Activated CD4-positive, alpha-beta T cell treated with anti-CD3 and anti-CD28 coated beads, Interleukin-2, amount 50 U/mL, for 48 hours (primary cell): ENCODE measurements around the gene POLR1G.
"Not testable (repeated sequence)": the region's sequence is repeated elsewhere in the genome, so short reads cannot be mapped to it uniquely, and the experiment has no call there.

Experiments used
- DNase-seq, 2 experiments: peaks; one replicate each; pipeline ENCODE4 v3.0.0-alpha.2; 2020

Gene POLR1G

DNA sequence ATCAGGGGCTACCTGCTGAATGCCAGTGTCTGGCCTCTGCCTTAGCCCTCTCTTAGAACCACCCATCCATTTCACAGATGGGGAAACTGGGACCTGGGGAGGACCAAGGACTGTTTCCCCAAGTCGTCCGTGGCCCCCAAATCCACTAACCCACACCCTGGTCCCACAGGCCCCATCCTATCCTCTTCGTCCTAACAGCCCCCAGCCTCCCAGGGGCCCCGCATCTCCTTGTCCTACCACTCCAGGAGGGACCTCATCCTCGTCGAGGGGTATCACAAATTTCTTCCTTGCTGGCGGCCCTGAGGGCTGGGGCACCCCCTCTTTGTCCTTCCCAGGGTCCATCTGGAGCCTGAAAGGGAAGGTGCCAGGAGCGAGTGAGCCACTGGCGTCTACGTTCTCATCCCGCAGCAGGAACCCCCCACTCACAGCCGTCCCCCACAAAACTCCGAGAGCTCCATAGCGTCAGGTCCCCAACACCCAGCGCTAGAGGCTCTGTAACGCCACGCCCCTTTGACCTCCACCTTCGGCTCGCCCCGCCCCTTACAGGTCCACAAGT lies 16.7 kb downstream of the POLR1G start:
- DNase-seq = no peak

DNA sequence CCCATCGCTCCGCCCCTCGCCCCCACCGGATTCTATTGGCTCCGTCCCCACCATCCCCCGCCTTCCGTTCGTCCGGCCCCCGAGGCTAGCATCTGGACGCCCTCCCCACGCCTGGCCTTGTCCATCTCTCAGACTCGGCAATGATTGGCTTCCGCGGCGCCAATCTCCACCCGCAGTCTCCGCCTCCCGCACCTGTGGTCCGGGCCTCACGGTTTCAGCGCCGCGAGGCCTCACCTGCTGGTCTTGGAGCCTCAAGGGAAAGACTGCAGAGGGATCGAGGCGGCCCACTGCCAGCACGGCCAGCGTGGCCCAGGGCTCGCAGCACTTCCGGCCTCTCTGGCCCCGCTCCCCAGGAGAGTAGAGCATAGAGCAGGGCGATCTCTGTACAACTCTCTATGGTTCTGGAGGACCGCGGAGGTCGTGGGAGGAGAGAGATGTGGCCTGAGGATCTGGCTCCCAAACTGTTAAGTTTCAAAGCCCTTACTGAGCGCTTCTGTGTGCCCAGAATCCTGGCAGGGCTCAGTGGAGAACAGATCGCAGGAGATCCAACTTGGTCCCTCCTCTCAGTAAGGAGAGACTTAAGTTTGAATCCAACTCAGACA lies 17.2 kb downstream of the POLR1G start, which contains the start of gene ERCC1:
Gene ERCC1, minus strand, starts transcription at position 329 of the 602 bp plus-strand sequence. CDS start 543 bp downstream, outside the sequence.
- DNase-seq = peak; percentile 96 to 97

DNA sequence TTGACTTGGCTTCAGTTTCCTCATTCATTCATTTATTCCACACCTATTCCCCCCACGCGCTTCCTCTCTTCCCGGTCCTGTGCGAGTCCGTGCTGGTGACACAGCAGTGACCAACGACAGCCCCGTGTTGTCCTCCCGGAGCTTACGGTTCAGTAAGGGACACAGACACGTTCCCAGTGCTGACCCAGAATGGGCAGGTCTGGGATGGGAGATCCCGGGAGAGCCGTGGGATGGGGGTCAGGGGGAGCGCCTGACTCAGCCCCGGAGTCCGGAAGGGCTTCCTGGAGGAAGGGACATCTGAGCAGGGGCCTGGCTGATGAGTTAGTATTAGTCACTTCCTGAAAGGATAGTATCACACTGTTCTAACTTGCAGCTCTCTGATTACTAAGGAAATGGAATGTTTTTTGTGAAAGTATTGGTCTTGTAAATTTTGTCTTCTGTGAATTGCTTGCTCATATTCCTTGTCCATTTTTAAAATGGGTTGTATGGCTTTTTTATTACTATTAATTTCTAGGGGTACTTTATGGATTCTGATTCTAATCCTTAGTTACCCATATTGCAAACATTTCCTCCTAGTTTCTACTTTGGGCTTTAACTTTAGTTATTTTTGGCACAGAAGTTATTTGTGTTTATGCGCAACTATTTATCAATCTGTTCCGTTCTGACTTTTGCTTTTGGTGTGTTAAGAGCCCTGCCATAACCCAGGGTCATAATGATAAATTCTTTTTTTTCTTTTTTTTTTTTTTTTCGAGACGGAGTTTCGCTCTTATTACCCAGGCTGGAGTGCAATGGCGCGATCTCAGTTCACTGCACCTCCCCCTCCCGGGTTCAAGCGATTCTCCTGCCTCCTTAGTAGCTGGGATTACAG lies 18.0 kb downstream of the POLR1G start:
- peak; percentile 54 to 60 for DNase-seq

DNA sequence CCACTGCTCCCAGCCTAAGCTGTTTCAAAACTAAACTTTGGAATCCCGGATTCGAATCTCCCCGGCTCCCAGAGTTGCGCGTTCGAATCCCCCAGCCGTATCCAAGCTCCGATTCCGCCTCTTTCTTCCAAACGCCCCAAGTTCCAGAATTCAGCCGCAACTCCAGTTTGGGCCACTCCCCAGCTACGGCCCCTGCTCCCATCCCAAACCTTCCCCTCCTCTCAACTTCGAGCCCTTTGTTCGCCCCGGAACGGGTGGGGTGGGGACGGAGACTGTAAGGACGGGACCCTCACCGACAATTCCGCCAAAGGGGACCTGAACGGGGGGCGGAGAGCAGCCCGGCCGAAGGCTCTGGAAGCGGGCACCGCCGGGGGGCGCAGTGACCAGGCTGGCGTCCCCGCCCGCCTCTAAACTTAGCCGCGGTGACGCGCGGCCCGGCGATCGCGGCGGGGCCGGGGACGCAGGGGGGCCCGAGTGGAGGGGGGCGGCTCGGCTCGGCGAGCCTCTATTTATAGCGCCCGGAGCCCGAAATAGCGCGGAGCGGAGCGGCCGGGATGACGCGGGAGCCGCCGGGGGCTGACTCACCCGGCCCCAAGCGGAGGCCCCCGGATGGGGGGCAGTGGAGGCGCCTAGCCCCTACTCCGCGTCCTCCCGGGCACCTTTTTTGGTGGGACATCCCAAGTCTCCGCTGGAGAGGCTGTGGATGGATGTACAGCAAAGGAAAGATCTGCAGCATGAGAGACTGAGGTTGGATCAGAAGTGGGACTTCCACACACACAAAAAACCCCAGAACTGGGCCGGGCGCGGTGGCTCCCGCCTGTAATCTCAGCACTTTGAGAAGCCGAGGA lies 22.2 kb downstream of the POLR1G start:
- DNase-seq = peak in 1 of 2 experiments; percentile 26

DNA sequence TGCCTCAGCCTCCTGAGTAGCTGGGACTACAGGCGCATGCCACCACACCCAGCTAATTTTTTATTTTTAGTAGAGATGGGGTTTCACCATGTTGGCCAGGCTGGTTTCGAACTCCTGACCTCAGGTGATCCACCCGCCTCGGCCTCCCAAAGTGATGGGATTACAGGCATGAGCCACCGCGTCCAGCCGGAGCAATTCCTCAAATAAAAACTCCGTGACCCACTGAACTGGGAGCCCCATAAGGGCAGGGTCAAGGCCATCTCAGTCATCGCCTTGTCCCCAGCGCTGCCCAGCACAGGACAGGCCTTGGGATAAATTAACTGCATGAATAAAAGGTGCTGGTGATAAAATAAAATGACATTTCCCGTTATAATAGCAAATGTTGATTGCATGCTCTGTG lies 23.5 kb downstream of the POLR1G start:
- not testable (repeated sequence) for DNase-seq

DNA sequence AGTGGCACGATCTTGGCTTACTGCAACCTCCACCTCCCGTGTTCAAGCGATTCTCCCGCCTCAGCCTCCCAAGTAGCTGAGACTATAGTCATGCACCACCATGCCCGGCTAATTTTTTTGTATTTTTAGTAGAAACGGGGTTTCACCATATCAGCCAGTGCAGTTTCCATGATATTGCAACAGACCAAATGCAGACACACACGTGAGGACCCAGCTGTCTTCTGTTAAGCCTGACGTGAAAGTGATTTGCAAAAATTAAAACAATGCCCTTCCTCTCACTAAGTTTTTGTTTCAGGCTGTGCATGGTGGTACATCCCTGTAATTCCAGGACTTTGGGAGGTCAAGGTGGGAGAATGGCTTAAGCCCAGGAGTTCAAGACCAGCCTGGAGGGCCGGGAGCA lies 24.6 kb downstream of the POLR1G start:
- DNase-seq = not testable (repeated sequence)

DNA sequence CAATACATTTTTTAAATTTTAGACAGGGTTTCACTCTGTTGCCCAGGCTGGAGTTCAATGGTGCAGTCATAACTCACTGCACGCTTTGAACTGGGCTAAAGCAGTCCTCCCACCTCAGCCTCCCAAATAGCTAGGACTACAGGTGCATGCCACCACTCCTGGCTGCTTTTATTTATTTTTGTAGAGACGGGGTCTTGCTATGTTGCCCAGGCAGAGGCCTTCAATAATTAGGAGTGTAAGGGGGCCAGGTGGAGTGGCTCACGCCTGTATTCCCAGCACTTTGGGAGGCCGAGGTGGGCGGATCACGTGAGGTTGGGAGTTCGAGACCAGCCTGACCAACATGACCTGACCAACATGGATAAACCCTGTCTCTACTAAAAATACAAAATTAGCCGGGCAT lies 26.1 kb downstream of the POLR1G start:
- not testable (repeated sequence) for DNase-seq

DNA sequence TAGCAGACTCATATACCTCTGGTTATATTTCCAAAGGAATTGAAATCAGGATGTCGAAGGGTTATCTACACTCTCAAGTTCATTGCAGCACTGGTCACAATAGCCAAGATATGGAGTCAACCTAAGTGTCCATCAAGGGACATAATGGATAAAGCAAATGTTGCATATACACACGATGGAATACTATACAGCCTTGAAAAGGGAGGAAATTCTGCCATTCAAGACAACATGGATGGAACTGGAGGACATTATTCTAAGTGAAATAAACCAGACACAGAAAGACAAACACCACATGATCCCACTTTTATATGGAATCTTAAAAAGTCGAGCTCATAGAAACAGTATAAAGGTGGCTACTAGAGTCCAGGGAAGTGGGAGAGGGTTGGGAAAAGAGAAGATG lies 30.9 kb downstream of the POLR1G start:
- DNase-seq = no peak

DNA sequence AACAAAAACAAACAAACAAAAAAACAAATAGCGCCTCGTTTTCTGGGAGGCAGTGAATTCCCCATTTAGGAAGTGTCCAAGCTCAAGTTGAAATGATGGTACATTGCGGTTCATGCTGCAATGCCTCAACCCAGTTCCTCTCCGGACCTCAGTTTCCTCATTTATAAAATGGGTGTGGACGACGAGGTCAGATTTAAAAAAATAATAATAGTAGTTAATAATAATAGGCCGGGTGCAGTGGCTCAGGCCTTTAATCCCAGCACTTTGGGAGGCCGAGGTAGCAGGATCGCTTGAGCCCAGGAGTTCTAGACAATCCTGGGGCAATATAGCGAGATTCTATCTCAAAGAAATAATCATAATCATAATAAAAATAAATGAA lies 32.7 kb downstream of the POLR1G start:
- no peak for DNase-seq

DNA sequence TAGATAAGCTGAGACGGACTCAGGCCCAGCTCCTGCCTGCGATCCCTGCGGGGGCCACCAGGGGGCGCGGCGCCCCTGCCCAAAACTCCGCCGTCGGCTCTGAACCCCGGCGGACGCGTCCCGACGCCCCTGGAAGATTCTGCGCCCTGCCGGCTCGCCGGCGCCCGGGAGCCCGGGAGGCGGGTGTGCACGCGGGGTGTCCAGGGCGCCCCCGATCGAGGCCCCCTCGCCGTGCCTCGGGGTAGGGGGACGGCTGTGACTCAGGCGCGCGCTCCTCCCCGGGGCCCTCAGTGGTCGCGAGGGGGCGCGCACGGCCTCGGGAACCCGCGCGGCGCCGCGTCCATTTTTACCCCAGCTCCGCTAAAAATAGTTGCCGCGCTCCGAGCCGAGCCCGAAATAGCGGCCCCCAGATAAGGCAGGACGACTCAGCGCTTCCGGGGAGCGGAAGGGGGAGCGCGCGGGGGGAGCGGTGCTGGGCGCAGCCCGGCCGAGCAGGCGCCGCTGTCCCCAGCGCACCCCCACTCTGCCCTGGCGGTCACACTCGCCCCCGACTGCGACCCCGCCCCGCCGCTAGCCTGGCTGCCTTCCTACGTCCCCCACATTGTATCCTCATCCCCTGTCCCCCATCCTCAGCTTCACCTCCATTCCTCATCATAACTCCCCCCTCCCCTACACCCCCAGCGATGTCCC lies 33.3 kb downstream of the POLR1G start:
- DNase-seq = peak; percentile 81 to 85

DNA sequence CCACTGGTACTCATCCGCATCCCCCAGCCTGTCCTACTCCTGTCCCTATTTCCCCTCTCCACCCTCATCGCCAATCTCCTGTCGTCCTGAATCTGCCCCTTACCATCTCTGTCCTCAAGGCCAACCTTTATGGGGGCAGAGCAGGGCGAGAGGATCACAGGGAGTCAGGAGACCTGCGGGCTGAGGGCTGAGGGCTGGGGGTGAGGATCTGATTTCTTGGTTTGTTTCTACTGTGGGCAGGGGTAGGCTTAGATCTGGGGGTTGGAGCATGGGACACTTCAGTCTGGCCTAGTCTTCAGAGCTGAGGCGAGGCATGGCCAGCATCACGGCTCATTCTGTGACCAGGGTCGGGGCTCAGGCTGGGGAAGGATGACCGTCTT lies 33.8 kb downstream of the POLR1G start:
- no peak for DNase-seq

DNA sequence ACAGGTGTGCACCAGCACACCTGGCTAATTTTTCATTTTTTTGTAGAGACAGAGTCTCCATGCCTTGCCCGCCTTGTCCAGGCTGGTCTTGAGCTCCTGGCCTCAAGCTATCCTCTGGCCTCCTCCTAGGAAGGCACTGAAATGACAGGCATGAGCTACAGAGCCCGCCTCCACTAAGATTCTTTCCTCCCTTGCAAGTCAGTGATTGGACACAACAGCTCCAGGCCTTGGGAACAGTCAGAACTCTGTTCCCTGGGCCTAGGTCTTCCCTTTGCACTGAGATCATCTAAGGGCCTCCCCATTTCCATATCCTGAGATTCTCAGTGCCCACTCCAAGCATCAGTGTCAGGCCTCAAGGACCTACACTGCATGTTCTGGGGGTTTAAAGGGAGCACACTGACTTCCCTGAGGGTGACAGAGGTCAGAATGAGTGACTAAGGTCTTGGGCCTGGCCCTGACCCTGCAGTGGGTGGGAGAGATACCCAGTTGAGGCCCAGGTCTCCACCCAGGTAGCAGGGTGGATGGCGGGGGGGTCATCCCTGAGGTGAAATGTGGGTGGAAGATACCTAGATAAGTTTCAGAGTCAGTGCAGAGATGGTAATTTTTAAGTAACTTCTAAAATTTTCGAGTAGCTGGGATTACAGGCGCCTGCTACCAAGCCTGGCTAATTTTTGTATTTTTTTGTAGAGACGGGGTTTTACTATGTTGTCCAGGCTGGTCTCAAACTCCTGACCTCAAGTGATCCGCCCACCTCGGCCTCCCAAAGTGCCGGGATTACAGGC lies 34.6 kb downstream of the POLR1G start:
- DNase-seq = no peak

DNA sequence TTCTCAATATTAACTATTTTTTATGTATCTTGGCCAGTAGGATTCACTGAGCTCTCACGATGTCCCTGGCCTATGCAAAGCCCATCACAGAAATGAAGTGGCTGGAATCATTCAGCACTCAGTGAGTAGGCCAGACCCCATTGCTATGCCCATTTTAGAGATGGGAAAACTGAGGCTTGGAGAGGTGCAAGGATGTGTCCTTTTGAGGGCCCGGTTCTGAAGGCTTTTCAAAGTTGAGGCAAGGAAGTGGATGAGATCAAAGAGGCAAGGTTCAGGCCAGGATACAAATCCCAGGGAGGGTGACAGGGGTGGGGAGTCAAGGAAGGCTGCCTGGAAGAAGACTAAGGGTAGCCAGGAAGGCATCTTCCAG lies 35.9 kb downstream of the POLR1G start:
- no peak for DNase-seq

DNA sequence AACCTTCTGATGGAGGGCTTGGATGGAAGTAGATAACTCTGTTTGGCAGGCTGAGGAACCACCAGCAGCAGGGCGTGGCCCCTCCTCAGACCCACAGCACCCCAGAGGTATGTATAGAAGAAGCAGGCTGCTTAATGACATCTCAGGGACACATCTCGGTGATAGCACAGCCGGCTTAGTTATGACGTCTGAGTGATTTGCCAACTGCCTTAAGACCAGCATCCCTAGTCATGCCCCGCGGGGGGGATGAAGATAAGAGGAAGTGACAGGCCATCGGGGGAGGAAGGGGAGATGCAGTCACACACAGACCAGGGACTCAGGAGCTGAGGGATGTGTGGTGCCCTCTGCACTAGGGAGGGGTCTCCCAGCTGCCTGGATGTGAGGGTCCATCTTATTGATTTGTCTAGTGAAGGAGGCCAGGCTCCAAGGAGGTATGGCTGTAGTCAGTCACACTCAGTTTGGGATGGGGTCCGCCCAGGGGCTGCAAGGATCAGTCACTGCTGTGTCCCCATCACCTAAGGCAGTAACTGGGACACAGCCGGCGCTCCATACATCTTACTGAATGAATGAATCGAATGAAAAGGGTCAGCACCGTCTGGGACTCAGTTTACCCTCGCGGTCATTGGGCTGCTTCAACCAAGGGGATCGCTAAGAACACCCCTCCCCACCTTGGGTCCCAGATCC lies 36.5 kb downstream of the POLR1G start:
- DNase-seq = peak in 1 of 2 experiments; percentile 43

DNA sequence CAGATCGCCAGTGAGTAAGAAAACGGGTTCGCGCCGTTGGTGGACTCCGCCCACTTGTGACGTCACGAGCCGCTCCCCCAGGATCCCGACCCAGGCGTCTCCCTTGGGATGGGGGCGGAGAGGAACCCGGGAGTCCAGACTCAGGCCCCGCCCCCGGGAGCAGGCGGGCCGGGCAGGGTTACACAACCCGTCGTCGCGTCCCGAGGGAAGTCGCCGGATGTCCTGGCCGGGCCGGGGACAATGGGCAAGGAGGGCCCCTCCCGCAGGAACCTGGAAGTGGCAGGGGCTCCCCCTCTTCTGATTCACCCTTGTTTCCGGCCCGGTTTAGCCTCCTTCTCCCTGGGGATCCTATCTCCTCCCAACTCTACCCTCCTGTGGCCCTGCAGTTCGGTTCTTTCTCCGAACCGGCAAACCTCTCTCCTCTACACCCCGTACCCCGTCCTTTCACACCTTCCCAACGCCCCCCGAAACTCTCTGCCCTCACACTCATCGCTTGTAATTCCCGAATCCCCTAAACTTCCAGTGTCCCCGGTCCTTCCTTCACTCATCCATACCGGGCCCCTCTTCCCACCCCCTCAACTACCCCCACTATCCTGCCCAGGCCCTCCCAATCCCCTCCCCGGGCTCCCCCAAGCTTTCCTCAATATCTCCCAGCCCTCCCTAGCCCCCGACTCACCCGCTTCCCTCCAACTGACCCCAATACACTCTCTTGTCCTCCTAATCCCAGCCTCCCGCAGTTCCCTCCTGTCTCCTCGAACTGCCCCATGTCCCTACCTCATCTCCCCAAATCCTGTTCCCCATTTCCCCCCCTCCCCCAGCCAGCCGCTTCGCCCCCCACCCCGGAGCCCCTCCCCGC lies 37.2 kb downstream of the POLR1G start:
- peak; percentile 71 to 79 for DNase-seq

DNA sequence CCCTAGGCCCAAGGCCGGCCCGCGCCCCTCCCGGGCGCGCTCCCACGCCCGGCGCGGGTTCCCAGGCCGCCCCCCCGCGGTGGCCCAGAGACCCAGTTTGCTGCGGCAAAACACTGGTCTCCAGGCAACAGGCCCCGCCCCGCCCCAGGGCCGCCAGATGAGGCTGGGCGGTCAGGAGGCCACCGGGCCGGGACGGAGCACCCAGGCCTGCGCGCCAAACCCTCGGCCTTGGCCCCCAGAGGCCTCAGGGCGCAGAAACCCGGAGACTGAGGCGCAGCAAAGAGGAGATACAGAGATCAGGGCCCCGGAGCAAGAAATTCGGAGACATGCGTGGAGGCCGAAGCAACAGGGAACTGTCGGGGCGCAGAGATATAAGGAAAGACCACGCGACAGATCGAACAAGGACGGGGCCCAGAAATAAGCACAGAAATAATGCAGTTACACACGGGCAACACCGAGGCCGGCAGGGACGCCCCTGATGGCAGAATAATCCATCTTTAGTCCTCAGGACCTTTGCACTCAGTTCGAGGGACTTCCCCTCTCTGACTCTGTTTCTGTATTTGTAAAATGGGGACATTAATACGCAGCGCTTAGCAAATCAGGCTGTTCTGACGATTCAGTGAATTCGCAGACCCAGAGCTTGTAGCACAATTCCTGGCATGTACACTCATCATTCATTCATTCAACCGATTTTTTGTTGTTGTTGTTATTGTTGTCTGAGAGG lies 38.0 kb downstream of the POLR1G start:
- DNase-seq = peak; percentile 81 to 85

DNA sequence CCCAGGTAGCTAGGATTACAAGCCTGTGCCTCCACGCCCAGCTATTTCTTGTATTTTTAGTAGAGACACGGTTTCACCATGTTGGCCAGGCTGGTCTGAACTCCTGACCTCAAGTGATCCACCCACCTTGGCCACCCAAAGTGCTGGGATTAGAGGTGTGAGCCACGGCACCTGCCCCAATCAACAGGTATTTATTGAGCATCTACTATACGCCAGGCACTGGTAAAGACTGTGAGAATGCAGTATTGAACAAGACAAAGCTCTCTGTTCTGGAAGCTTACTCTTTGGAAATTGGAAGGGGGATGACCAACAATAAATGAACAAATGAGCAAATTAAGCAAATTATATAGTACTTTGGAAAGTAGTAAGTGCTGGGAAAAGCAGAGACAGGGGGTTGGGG lies 38.7 kb downstream of the POLR1G start:
- no peak for DNase-seq

DNA sequence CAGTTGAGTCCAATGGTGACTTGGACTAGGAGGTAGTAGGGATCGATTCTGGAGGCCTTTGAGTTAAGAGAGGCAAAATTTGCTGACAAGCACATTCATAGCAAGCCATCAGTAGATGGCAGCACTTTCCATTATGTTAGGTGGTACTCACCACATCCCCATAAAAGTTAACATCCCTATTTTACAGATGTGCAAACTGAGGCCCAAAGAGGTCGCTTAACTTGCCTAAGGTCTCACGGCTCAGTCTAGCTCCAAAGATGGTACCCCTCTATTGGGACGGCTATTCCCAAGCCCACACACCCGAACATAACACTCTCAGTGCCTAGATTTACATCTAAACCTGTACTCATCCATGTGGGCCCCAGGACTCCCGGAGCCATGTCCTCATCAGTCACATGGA lies 39.9 kb downstream of the POLR1G start:
- DNase-seq = no peak

DNA sequence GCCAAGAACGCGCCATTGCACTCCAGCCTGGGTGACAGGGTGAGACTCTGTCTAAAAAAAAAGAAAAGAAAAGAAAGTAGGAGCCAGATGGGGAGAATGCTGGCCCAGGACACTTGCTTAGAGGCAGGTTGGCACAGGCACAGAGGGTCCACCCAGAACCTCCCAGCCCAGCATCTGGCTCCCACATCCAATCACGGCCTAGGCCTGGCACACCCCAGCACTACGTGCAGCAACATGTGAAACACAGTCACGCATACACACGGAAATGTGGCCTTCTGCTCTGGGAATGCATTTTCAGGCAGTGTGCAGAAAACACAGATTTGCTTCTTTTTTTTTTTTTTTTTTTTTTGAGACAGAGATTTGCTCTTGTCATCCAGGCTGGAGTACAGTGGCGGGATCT lies 40.5 kb downstream of the POLR1G start:
- DNase-seq = no peak

DNA sequence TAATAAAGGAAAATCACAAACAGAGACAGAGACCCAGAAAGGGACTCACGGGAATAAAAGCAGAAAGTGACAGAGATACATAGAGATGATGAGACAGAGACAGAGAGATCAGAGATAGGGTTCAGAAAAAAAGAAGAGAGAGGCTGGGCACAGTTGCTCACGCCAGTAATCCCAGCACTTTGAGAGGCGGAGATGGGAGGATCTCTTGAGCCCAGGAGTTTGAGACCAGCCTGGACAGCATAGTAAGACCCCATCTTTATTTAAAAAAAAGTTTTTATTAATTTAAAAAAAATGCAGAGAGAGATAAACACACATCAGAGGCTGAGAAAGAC lies 41.9 kb downstream of the POLR1G start:
- no peak for DNase-seq
